GM12892 (cell line): ENCODE results near the gene ATP1B3.

Experiments
- POLR2A ChIP-seq: IDR thresholded peaks from 2 replicates; pipeline ENCODE4 v1.6.1; 2011; ENCODE audit warnings: low read depth, low read length, control low read depth
- POLR2AphosphoS5 ChIP-seq: IDR thresholded peaks from 2 replicates; pipeline ENCODE4 v1.6.1; 2011; ENCODE audit warnings: low read depth, low read length, control low read depth

- no peak for TF ChIP-seq POLR2A
- TF ChIP-seq POLR2AphosphoS5 = no peak
Observed at GRCh38 chr3:141952611-141953010, 76.2 kb downstream of the ATP1B3 start.
